GM18517 (cell line): Measurements from ENCODE around the gene ARF1.

Experiments used
- ATAC-seq: cut with Tn5 transposase; IDR thresholded peaks from one replicate; pipeline ENCODE4 v1.9.1; 2021; ENCODE audit warnings: mild to moderate bottlenecking, moderate library complexity; ENCODE audit not compliant: unreplicated experiment

Gene ARF1

GRCh38 chr1:228048659-228049298 is 33.7 kb upstream of the ARF1 start:
- ATAC-seq = no peak

GRCh38 chr1:228050571-228051231 is 31.8 kb upstream of the ARF1 start:
- ATAC-seq = no peak

- no peak for ATAC-seq
Observed at GRCh38 chr1:228058172-228058948, 24.1 kb upstream of the ARF1 start.

- ATAC-seq = no peak
Observed at GRCh38 chr1:228058949-228059633, 23.4 kb upstream of the ARF1 start.

GRCh38 chr1:228059634-228060457 is 22.7 kb upstream of the ARF1 start:
- no peak for ATAC-seq

- no peak for ATAC-seq
Observed at GRCh38 chr1:228060458-228061190, 21.9 kb upstream of the ARF1 start.

- no peak for ATAC-seq
Observed at GRCh38 chr1:228061411-228062084, 21.0 kb upstream of the ARF1 start.

GRCh38 chr1:228062085-228062791 is 20.3 kb upstream of the ARF1 start:
- no peak for ATAC-seq

GRCh38 chr1:228062812-228063211 is 19.7 kb upstream of the ARF1 start:
- ATAC-seq = no peak

- no peak for ATAC-seq
Observed at GRCh38 chr1:228063251-228064191, 19.0 kb upstream of the ARF1 start.

GRCh38 chr1:228064296-228064695 is 18.2 kb upstream of the ARF1 start:
- no peak for ATAC-seq

GRCh38 chr1:228064741-228065542 is 17.6 kb upstream of the ARF1 start:
- ATAC-seq = no peak

- ATAC-seq = no peak
Observed at GRCh38 chr1:228065543-228066347, 16.8 kb upstream of the ARF1 start.

GRCh38 chr1:228066416-228066815 is 16.1 kb upstream of the ARF1 start:
- no peak for ATAC-seq

GRCh38 chr1:228066891-228067654 is 15.4 kb upstream of the ARF1 start:
- ATAC-seq = no peak
